Stimulated activated CD8-positive, alpha-beta memory T cell treated with anti-CD3 and anti-CD28 coated beads, Interleukin-2, amount 100 ng/mL, for 1 hour (primary cell): ENCODE data around the gene KLHDC1.

Source experiments
- DNase-seq, 2 donors: peaks; one replicate each; pipeline ENCODE4 v3.0.0-alpha.2; 2020; ENCODE audit warnings: low read depth in 2 of 2

Gene KLHDC1

GRCh38 chr14:49783394-49784014 is 90.6 kb downstream of the KLHDC1 start:
- no peak for DNase-seq

GRCh38 chr14:49786315-49786714 is 93.4 kb downstream of the KLHDC1 start:
- DNase-seq, result no peak

- no peak for DNase-seq
Observed at GRCh38 chr14:49792618-49793017, 99.7 kb downstream of the KLHDC1 start.

GRCh38 chr14:49796025-49796424 is 103.1 kb downstream of the KLHDC1 start:
- no peak for DNase-seq
